ENCODE results near the gene TARS1.

DNA sequence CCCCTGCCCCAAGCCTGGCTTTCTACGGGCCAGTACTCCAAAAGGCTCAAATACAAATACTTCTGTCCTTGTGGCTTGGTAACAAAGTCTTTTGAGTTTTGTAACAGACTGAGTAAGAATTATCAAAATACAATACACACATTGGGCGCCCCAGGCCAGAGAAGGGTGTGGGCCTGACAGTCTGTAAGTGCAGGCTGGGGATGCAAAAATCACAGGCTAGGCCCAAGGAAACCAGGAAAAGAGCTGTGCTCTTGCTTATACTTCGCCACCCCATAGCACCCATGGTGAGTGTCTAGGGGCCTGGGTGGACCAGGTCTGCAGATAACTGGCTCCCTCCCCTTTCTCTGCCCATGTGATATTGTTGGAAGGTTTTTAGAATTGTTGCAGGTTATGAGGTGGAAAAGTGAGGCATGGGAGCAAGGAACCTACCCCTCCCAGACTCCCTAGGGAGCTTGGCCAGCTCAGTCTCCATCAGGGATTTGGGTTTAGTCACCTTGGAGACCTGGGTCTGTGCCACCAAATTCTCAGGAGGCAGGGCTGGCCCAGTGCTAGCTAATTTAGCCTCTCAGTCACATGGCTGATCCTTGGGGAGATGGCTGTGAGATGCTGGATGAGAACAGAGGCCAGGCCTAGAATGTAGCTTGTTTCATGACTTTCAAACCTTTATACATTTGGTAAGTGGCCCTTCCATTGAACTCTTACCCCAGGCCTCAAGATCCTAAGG is 72.9 kb downstream of the TARS1 start:
- TF ChIP-seq, protein P1, sequence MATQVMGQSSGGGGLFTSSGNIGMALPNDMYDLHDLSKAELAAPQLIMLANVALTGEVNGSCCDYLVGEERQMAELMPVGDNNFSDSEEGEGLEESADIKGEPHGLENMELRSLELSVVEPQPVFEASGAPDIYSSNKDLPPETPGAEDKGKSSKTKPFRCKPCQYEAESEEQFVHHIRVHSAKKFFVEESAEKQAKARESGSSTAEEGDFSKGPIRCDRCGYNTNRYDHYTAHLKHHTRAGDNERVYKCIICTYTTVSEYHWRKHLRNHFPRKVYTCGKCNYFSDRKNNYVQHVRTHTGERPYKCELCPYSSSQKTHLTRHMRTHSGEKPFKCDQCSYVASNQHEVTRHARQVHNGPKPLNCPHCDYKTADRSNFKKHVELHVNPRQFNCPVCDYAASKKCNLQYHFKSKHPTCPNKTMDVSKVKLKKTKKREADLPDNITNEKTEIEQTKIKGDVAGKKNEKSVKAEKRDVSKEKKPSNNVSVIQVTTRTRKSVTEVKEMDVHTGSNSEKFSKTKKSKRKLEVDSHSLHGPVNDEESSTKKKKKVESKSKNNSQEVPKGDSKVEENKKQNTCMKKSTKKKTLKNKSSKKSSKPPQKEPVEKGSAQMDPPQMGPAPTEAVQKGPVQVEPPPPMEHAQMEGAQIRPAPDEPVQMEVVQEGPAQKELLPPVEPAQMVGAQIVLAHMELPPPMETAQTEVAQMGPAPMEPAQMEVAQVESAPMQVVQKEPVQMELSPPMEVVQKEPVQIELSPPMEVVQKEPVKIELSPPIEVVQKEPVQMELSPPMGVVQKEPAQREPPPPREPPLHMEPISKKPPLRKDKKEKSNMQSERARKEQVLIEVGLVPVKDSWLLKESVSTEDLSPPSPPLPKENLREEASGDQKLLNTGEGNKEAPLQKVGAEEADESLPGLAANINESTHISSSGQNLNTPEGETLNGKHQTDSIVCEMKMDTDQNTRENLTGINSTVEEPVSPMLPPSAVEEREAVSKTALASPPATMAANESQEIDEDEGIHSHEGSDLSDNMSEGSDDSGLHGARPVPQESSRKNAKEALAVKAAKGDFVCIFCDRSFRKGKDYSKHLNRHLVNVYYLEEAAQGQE (IDR thresholded peaks at IDR 0.05; ENCODE audit: insufficient read depth in 1 of 2, low read depth in 2 of 2, low read length in 2 of 2), result no peak
- no peak for TF ChIP-seq POLR2AphosphoS5 (IDR thresholded peaks at IDR 0.05; ENCODE audit: low read depth, low read length)
